Ovary (tissue), 9 donors: Measurements from ENCODE around the gene UNC119B. TPM values are rescaled to one million over a fixed set of nuclear protein-coding genes. Genes with fewer than 3 reads are reported as not detected.
"Not testable (repeated sequence)": the region's sequence is repeated elsewhere in the genome, so short reads cannot be mapped to it uniquely, and the experiment has no call there.

Experiments used
- DNase-seq, 5 donors: peaks; one replicate each; pipeline ENCODE4 v3.0.0-alpha.2; 2019 to 2020
- H3K27ac ChIP-seq, 2 donors: fragments of 200-600 bp; one replicate each; pipeline versions ENCODE4 v1.5.1 to v1.8.0; 2019 to 2022
- H3K27me3 ChIP-seq: fragments of 200-600 bp; one replicate; pipeline ENCODE4 v1.8.0; 2022
- H3K36me3 ChIP-seq: fragments of 200-600 bp; sonication (generic); one replicate; pipeline ENCODE4 v1.5.1; 2019
- H3K4me1 ChIP-seq: one replicate; pipeline ENCODE4 v1.8.1; 2013; ENCODE audit warnings: mild to moderate bottlenecking, moderate library complexity; ENCODE audit not compliant: insufficient read depth
- H3K4me3 ChIP-seq: fragments of 200-600 bp; sonication (generic); one replicate; pipeline ENCODE4 v1.5.1; 2017
- H3K9me3 ChIP-seq, 2 donors: fragments of 200-600 bp in 1 of 2; sonication (generic) in 1 of 2; one replicate each; pipeline versions ENCODE4 v1.5.1 to v1.8.1; 2013 to 2019; ENCODE audit warnings: mild to moderate bottlenecking in 1 of 2, moderate library complexity in 1 of 2
- EP300 ChIP-seq: sonication (generic); formaldehyde crosslinking; IDR thresholded peaks from one replicate; pipeline ENCODE4 v1.6.1; 2017; ENCODE audit warnings: antibody characterized with exemption
- POLR2A ChIP-seq: fragments of 450-650 bp; IDR thresholded peaks from one replicate; pipeline ENCODE4 v1.6.1; 2017; ENCODE audit warnings: antibody characterized with exemption, mild to moderate bottlenecking, moderate library complexity
- WGBS, 3 donors: extraction: QIAGEN DNeasy Blood & Tissue Kit in 1 of 3; methylation state at CpG; one replicate each; pipeline versions ENCODE4 v1.1.5 to v1.1.7; 2013 to 2017; 5-methylcytosine and 5-hydroxymethylcytosine counted together
- intact Hi-C, 4 donors: fragments of 100-400 bp; cut with DNase I; formaldehyde crosslinking; loops; one replicate each; pipeline versions ENCODE4 v1.11.0 to v1.15.1; 2022 to 2023
- polyA plus RNA-seq, 2 donors: library from polyadenylated mRNA; stranded (reverse); fragments of 200-250 nt in 1 of 2; fragments of 350-450 nt in 1 of 2; fragmentation: Illumina TruSeq in 1 of 2; extraction: RNeasy Lipid Tissue Mini Kit (QIAGEN cat#74804) in 1 of 2; gene quantifications; one replicate each; pipeline ENCODE4 v1.2.3, GENCODE V29; 2013 to 2014
- total RNA-seq, 7 donors: library from RNA; depleted of rRNA in 2 of 7; stranded (reverse); fragments of >200 nt in 2 of 7; fragmentation: NEBNext Ultra II Directional in 3 of 7; extraction: Animal tissue kit (Norgen Biotek cat#: 25700) in 3 of 7; gene quantifications; one replicate each; pipeline versions ENCODE4 v1.1.0 to v1.2.4, GENCODE V29; 2016 to 2023
- TF ChIP-seq, protein P1 (sequence below), 3 donors: fragments of 450-650 bp in 2 of 3; fragments of 200-600 bp in 1 of 3; IDR thresholded peaks; one replicate each; pipeline versions ENCODE4 v1.5.1 to v1.8.0; 2016 to 2022; ENCODE audit warnings: antibody characterized with exemption in 3 of 3, mild to moderate bottlenecking in 1 of 3
- donor health status: DM: no; HTN: no; CAD: no; lungs with moderate emphysema.
- donor health status: DM: no; HTN: no; CAD: no.
- donor health status: Bipolar disorder and iron deficiency.
- donor health status: DM: yes; HTN: yes; CAD: no.
- donor health status: DM: no; HTN: no; CAD: no.
- donor health status: DM: yes; HTN: yes; CAD: no.

UNC119B gene
- total and polyA plus RNA-seq, 9 donors, result 18.4 to 54.4 (median 44.4) TPM

DNA sequence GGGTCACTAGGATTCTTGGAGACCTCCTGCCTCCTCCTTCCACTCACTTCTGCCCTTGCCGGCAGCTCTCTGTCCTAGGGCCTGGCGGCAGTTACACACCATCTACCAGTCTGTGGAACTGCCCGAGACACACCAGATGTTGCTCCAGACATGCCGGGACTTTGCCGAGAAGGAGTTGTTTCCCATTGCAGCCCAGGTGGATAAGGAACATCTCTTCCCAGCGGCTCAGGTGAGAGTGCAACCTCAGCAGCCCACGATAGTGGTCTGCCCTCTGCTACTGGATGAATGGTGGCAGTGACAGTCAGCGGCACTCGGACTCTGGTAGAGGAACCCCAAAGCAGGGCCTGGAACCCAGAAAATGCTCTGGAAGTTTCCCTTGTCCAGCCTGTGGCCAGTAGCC is 16.7 kb downstream of the UNC119B start:
- TF ChIP-seq, protein P1, sequence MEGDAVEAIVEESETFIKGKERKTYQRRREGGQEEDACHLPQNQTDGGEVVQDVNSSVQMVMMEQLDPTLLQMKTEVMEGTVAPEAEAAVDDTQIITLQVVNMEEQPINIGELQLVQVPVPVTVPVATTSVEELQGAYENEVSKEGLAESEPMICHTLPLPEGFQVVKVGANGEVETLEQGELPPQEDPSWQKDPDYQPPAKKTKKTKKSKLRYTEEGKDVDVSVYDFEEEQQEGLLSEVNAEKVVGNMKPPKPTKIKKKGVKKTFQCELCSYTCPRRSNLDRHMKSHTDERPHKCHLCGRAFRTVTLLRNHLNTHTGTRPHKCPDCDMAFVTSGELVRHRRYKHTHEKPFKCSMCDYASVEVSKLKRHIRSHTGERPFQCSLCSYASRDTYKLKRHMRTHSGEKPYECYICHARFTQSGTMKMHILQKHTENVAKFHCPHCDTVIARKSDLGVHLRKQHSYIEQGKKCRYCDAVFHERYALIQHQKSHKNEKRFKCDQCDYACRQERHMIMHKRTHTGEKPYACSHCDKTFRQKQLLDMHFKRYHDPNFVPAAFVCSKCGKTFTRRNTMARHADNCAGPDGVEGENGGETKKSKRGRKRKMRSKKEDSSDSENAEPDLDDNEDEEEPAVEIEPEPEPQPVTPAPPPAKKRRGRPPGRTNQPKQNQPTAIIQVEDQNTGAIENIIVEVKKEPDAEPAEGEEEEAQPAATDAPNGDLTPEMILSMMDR (IDR thresholded peaks at IDR 0.05), result no peak
- TF ChIP-seq EP300 (no peak), POLR2A (no peak)
- Histone ChIP-seq H3K27ac (no peak overlapping the region), H3K4me3 (no peak overlapping the region), H3K4me1 (peaks cover 3% of the 10 kb centered on the region), H3K27me3 (no peaks in the 10 kb centered on the region), H3K9me3 (no peaks in the 10 kb centered on the region), H3K36me3 (no peaks in the 10 kb centered on the region)
- DNase-seq, result no peak
- WGBS, 3 donors, result 93 to 94% (median 93%) methylated on average over 9 of the region's 9 CpGs
- intact Hi-C loops, result no loop called here

DNA sequence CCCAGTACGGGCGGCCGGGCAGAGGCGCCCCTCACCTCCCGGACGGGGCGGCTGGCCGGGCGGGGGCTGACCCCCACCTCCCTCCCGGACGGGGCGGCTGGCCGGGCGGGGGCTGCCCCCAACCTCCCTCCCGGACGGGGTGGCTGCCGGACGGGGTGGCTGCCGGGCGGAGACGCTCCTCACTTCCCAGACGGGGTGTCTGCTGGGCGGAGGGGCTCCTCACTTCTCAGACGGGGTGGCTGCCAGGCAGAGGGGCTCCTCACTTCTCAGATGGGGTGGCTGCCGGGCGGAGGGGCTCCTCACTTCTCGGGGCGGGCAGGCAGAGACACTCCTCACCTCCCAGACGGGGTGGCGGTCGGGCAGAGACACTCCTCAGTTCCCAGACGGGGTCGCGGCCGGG is 21.9 kb downstream of the UNC119B start:
- peak in 1 of 5 donors; percentile 17 for DNase-seq
- WGBS, 3 donors, result 93 to 97% (median 96%) methylated on average over 11 to 35 of the region's 35 CpGs
- H3K36me3 ChIP-seq, H3K9me3 ChIP-seq, intact Hi-C loops, H3K4me3 ChIP-seq, H3K27me3 ChIP-seq, H3K27ac ChIP-seq, H3K4me1 ChIP-seq: not testable (repeated sequence)

DNA sequence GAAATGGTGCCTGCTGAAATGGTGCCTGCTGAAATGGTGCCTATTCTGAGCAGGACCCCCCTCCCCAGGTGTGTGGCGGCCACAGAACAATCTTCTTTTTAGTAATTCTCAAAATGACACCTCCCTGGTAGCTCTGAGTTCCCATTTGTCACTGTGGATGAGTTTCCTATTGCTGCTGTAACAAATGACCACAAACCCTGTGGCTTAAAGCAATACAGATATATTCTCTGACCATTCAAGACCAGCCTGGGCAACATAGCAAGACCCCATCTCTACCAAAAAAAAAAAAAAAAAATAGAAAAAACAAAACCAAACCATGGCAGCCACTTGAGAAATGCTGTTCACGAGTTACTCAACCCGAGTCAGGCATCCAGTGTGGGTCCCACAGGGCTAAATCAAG is 23.3 kb downstream of the UNC119B start:
- TF ChIP-seq, protein P1 (IDR thresholded peaks at IDR 0.05), result no peak
- TF ChIP-seq POLR2A (no peak), EP300 (no peak)
- no peaks in the 10 kb centered on the region for H3K36me3 ChIP-seq
- intact Hi-C loops, result no loop called here
- no peaks in the 10 kb centered on the region for H3K4me1 ChIP-seq
- no peak overlapping the region for H3K4me3 ChIP-seq
- no peaks in the 10 kb centered on the region for H3K27me3 ChIP-seq
- no peaks in the 10 kb centered on the region for H3K9me3 ChIP-seq
- peak in 1 of 5 donors; percentile 1 for DNase-seq
- 91 to 96% (median 93%) methylated on average over 3 of the region's 3 CpGs for WGBS, 3 donors
- H3K27ac ChIP-seq, result no peak overlapping the region

DNA sequence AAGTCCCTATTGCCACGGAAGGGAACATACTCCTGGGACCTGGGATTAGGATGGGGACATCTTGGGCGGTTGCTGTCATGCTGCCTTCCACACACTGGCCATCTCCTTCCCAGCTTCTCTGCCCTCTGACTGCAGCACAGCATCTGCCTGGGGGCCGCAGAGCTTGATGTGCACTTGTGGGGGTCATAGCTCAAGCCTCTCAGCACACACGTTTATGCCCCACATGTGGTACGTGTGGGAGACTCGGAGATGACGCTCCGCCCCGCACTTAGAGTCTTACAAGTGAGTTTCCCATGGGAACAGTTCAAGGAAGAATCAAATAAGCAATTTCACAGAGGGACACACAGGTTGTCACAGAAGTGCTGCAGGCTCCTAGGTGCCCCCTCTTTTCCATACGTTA is 24.0 kb downstream of the UNC119B start:
- no peak for DNase-seq
- Histone ChIP-seq H3K36me3 (no peaks in the 10 kb centered on the region), H3K27ac (no peak overlapping the region), H3K4me1 (no peaks in the 10 kb centered on the region), H3K4me3 (no peak overlapping the region), H3K9me3 (no peaks in the 10 kb centered on the region), H3K27me3 (no peaks in the 10 kb centered on the region)
- WGBS, 3 donors, result 92 to 95% (median 94%) methylated on average over 10 of the region's 10 CpGs
- TF ChIP-seq POLR2A, result no peak
- no peak for TF ChIP-seq EP300
- TF ChIP-seq, protein P1 (IDR thresholded peaks at IDR 0.05), result no peak
- intact Hi-C loops, result no loop called here

DNA sequence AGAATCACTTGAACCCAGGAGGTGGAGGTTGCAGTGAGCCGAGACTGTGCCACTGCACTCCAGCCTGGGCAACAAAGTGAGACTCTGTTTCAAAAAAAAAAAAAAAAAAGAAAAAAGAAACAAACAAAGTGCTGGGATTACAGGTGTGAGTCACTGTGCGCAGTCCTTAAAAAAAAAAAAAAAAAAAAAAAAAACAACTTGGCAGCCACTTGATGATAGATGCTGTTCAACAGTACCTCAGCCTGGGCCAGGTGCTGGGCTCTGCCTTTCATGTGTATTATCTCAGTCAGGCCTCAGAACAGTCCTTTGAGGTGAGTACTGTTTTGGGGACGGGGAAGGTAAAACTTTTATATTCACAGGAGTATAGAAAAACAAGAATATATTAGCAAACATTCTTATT is 24.9 kb downstream of the UNC119B start:
- intact Hi-C loops, result no loop called here

More for the DNA sequence above, 24.9 kb downstream of the UNC119B start:
- DNase-seq, result no peak
- H3K4me1 ChIP-seq, result no peaks in the 10 kb centered on the region
- 95 to 96% (median 96%) methylated on average over 3 of the region's 3 CpGs for WGBS, 3 donors
- no peaks in the 10 kb centered on the region for H3K36me3 ChIP-seq
- no peaks in the 10 kb centered on the region for H3K27me3 ChIP-seq
- no peak overlapping the region for H3K27ac ChIP-seq
- H3K4me3 ChIP-seq, result no peak overlapping the region
- TF ChIP-seq EP300 (no peak), POLR2A (no peak)
- TF ChIP-seq, protein P1 (IDR thresholded peaks at IDR 0.05), result no peak
- no peaks in the 10 kb centered on the region for H3K9me3 ChIP-seq
